Brain pericyte (primary cell): ENCODE measurements around the gene COX10.
"Not testable (repeated sequence)": the region's sequence is repeated elsewhere in the genome, so short reads cannot be mapped to it uniquely, and the experiment has no call there.

Experiments used
- DNase-seq: peaks from one replicate; pipeline ENCODE4 v3.0.0-alpha.2; 2012; ENCODE audit warnings: low read depth, low spot score

COX10 gene

DNA sequence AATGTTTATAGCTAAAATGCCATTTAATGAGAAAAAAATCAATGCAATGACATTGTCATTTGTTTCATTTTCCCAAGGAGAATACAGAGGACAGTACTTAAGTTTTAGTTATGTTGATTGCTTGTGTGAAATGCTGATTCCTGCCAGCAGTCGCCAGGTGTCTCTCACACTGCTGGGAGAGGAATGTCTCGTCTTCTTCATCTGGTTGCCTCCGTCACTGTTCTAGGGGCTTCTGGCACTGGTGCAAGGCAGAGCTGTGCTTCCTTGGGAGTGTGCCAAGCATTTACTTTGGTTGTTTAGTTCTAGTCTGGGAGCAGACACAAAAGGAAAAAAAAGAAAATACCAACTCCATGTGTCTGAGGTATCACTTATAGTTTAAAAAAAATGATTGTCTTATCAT is 107.7 kb downstream of the COX10 start:
- DNase-seq = not testable (repeated sequence)

DNA sequence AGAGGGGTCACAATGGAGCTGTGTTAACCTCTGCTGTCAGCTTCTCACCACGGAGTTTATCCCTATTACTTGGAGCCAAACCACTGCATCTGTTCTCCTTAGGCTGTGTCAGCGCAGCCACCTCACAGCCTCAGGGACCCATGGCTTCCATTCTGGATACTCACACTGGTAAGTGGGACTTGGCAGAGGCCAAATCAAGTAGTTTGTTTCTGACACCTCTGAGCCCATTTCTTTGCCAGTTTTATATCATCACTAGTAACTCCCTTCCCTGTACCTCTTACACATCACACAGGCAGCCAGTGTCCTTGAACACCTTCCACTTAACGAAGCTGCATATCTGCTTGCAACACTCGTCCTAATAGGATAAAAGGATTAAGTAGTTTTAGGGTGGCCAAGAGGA is 108.5 kb downstream of the COX10 start:
- not testable (repeated sequence) for DNase-seq

DNA sequence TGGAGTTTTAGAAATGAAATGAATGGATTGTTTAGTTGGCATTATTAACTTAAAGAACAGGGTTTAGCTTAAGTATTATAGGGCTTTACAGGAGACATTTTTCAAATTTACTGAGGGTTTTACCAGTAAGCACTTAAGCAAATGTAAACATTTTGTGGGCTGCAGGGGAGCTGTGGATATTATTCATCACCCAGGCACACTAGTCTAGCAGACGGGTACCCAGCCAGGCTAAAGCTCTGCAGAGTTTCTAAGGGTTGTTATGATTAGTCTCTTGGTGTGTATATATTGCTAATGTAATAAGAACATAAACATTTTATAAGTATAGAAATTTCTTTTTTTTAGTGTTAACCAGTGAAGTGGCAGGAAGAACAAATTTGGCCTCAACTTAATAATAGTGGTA is 110.6 kb downstream of the COX10 start:
- not testable (repeated sequence) for DNase-seq

- not testable (repeated sequence) for DNase-seq
Measured at GRCh38 chr17:14182084-14182483, 112.8 kb downstream of the COX10 start.

DNA sequence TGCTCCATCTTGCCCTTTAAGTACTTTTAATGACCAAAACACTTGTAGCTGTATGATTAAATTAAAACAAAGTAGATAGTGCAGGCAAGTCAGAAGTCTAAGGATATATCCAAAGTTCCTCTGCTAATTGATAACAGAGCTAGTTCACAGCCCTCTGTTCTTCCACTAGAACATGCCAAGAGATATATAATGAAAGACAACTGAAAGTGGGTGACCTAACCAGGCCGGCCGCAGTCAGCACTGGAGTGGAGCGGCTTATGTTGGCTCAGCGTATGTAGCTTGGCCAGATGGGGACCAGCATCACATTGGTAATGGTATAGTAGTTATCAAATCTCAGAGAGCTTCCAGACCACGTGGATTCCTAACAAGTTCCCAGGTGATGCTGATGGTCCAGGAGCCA is 115.2 kb downstream of the COX10 start:
- DNase-seq = not testable (repeated sequence)

DNA sequence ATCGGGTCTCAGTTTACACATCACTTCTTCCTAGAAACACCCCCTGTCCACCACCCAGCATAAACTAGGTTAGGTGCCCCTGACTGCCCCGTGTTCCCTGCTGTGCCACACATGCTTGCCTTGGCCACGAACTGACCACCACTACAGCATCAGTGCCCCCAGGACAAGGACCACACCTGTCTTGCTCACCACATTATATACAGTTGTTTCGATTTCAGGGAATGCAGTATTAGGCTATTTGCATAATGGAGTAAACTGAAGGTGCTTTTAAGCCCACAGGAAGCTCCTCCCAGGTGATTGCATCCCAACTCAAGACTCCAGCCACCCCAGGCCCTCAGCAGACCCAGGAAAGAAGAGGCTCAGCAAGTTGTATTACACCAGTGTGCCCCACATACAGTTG is 117.1 kb downstream of the COX10 start:
- not testable (repeated sequence) for DNase-seq

GRCh38 chr17:14190774-14191173 is 121.5 kb downstream of the COX10 start:
- DNase-seq = not testable (repeated sequence)

DNA sequence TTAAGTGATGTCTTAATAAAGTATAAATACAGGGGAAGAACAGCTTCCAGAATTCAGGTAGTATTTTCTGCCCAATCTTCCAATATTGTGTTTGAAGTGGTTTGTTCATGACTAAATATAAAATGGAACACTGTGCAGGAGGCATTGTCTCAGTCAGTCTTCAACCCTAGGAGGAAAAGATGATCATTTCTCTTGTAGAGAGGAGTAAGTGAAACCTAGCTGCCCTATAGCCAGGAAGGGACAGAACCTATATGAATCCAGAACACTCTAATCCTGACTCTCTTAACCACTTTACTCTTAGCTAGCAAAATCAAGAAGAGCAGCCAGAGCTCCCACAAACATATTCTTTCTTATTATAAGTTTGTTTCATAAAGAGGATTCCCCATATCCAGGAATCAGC is 122.2 kb downstream of the COX10 start:
- DNase-seq = not testable (repeated sequence)

- DNase-seq = not testable (repeated sequence)
Measured at GRCh38 chr17:14192039-14192438, 122.7 kb downstream of the COX10 start.

GRCh38 chr17:14192636-14193344 is 123.5 kb downstream of the COX10 start:
- DNase-seq = not testable (repeated sequence)

DNA sequence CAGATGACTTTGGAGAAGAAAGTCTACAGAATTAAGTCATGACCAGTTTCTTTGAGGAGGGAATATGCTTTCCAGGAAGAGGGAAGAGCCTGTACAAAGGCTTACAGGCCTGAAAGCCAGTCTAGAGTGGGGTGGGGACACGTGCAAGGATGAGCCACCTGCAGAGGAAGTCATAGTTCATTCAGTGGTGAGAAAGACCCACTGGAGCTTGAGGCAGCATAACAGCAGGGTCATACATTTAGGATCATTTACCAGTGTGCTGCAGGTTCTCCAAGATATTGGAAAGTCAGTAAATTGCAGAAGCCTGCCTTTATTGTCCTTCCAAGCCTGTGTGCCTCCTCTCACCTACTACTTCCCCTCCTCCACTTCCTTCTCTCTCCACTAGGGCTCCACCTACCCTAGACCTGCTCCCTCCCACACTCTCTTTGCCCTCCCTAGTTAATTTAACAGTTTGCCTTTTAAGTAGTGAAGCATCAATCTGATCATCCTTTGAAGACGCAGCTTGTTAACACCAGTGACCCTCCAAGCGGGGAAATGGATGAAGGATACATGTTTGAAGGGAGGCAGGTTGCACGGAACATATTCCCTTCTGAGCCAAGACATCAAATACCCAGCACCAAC is 127.2 kb downstream of the COX10 start:
- no peak for DNase-seq

GRCh38 chr17:14197057-14197456 is 127.8 kb downstream of the COX10 start:
- DNase-seq = no peak

GRCh38 chr17:14197586-14197985 is 128.3 kb downstream of the COX10 start:
- no peak for DNase-seq

DNA sequence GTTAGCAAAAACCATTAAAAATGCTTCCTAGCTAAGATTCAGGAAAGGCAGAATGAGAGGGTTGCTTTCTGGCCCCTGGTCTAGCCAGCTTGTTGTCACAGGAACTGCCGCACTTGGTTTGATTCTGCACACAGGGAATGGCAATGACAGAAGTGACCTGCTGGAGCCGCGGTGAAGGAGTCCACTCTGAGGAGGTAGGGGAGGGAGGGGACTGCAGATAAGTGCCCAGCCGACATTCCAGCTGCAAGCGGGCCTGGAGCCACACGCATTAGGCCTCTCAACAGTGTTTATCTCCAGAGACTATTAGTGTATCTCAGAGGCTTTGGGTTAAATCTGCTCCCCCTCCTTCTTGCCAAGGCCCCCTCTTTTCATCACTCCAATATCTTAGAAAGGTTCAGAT is 128.7 kb downstream of the COX10 start:
- DNase-seq = no peak

DNA sequence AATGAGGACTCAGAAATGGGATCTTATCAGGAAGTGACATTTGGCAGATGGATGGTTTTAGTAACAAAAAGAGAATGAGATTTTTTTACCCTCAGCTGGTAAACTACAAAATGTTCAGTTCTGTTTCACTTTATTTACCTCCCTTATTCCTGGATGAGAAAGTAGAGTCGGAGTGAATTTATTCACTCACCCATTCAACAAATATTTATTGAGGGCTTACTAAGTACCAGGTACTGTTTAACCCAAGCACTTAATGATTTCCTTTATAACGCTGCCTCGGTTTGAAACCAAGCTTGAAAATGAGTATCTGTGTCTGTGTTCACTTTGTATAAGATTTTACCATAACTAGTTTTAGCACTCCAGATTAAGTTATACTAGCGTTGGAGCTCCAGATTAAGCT is 129.3 kb downstream of the COX10 start:
- DNase-seq = no peak

GRCh38 chr17:14199601-14200000 is 130.3 kb downstream of the COX10 start:
- no peak for DNase-seq

GRCh38 chr17:14200354-14200753 is 131.1 kb downstream of the COX10 start:
- no peak for DNase-seq

DNA sequence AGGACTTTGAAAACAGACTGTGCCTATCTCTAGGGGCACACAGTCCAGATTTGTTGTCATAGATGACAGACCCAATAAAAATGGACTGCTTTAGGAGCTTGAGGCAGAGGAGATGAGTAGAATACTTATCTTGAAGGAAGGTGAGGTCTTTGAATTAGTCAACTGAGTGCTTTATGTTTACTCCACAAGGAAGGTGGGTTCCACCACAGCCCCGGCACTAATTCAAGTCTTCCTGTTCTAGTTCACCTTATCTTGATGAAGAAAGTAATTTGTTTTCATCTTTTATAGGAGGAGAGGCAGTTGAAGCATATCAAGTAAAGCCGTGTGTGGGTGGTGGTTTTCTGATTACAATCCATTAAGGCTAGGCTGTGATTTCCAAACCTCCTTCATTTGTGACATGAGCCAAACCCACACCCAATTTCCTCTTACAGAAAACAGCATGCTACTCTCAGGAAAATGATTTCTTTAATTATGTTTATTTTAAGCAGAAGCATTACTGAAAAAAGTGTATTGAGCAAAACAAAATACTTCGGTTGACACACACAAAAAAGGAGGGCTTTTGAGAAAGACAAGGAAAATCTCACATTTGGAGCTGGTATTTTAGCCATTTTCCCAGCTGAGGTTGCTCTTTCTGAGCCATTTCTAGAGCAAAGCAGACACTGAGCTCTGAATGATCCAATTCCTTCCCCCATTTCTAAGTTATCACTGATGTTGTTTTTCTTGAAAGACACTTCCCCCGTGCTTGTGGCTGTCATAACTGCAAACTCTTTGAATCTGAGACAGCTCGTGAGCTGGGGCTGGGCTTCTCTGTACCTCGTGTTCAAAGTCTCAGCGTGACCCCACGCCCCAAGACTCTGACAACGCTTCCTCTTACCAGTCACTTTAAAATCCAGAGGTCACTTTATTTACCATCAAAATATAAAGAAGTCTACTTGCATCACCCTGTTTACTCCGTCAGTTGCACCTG is 132.0 kb downstream of the COX10 start:
- no peak for DNase-seq

GRCh38 chr17:14201988-14202380 is 132.7 kb downstream of the COX10 start:
- no peak for DNase-seq

DNA sequence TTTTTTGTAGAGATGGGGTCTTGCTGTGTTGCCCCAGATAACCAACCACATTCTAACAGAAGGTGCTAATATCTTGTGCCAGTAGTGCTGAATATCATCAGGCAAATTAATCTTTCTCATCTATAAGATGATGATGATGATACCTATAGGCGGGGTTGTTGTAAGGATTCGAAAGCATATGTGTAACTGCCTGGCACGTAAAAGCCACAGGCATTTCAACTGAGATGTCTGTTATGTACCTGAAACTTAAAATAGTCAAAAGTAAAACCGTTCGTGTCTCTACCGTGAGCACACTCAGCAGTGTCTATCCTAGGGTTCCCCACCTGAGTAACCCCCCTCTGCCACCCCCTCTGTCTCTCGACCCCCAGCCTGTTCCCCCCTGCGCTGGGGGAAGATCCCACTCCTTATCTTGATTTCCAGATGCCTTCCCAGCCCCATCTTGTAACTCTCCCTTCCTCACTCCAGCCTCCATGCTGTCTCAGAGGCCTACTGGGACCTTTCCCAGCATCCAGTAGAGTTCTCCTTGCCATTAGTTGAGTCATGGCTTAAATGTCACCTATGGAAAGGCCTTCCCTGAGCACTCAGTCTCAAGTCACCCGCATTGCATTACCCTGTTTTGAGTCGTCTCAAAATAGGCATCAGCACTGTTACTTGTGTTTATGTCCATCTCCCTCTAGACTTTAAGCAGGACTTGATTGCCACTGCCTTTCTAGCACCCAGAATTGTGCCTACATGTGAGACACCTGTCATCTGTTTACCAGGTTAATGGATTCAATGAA is 133.3 kb downstream of the COX10 start:
- no peak for DNase-seq

DNA sequence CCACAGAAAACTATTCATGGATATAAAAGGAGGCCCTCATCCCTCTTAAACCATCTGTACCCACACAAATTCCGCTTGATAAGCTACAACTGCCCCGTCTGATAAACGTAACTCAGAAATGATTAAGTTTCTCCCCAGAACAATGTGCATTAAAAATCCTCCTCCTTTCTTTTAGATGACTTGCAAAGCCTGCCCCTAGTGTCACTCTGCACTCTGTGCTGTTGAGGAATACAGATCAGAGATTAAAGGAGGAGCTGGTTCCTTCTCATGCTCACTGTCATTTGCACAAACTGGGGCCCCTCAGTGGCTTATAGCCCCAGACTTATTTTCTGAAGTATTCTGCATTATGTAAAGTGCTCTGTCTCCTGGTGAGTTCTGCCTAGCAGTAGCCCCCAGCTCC is 134.1 kb downstream of the COX10 start:
- no peak for DNase-seq
